Gastrocnemius medialis (tissue), 4 donors: Measurements from ENCODE around the gene WHRN. TPM values are rescaled to one million over a fixed set of nuclear protein-coding genes. Genes with fewer than 3 reads are reported as not detected.

ENCODE experiments used
- ATAC-seq, 2 donors: fragments of 150-250 bp; one replicate each; pipeline ENCODE4 v1.9.1; 2016
- DNase-seq, 2 donors: peaks; one replicate each; pipeline ENCODE4 v3.0.0-alpha.2; 2019
- H3K27ac ChIP-seq, 4 donors: fragments of 200-600 bp; sonication (generic); 1 replicate in 1 of 4; 2 replicates in 3 of 4; pipeline ENCODE4 v1.5.1; 2016 to 2018; ENCODE audit warnings: mild to moderate bottlenecking in 2 of 4, moderate library complexity in 1 of 4
- H3K27me3 ChIP-seq, 3 donors: fragments of 200-600 bp; sonication (generic) in 2 of 3; 1 replicate in 1 of 3; 2 replicates in 2 of 3; pipeline versions ENCODE4 v1.5.1 to v1.6.0; 2016 to 2019; ENCODE audit warnings: mild to moderate bottlenecking in 1 of 3, moderate library complexity in 1 of 3
- H3K36me3 ChIP-seq, 2 donors: fragments of 200-600 bp; sonication (generic) in 1 of 2; one replicate each; pipeline ENCODE4 v1.5.1; 2017 to 2018
- H3K4me1 ChIP-seq, 2 donors: fragments of 200-600 bp; sonication (generic) in 1 of 2; one replicate each; pipeline ENCODE4 v1.5.1; 2016 to 2017; ENCODE audit warnings: mild to moderate bottlenecking in 2 of 2
- H3K4me3 ChIP-seq, 4 donors: fragments of 200-600 bp; sonication (generic) in 3 of 4; 1 replicate in 1 of 4; 2 replicates in 3 of 4; pipeline ENCODE4 v1.5.1; 2016 to 2019; ENCODE audit warnings: mild to moderate bottlenecking in 2 of 4
- H3K9me3 ChIP-seq, 3 donors: fragments of 200-600 bp; sonication (generic) in 2 of 3; 1 replicate in 1 of 3; 2 replicates in 2 of 3; pipeline ENCODE4 v1.5.1; 2016 to 2019
- CTCF ChIP-seq, 5 experiments: fragments of 450-650 bp in 3 of 5; fragments of 200-600 bp in 2 of 5; sonication (generic) in 2 of 5; IDR thresholded peaks in 4 of 5; conservative IDR thresholded peaks in 1 of 5; 1 replicate in 4 of 5; 2 replicates in 1 of 5; pipeline ENCODE4 v1.5.1; 2016 to 2019; ENCODE audit warnings: antibody characterized with exemption in 5 of 5, mild to moderate bottlenecking in 3 of 5, moderate library complexity in 3 of 5
- POLR2A ChIP-seq, 2 donors: fragments of 450-650 bp; IDR thresholded peaks; one replicate each; pipeline ENCODE4 v1.6.1; 2017; ENCODE audit warnings: antibody characterized with exemption in 2 of 2, mild to moderate bottlenecking in 2 of 2, moderate library complexity in 2 of 2
- in situ Hi-C, 4 donors: fragments of 200-750 bp; cut with MboI; loops; one replicate each; pipeline versions ENCODE4 v1.15.0 to v1.8.0; 2017; ENCODE audit warnings: low sequenced_read_pairs in 4 of 4
- intact Hi-C: fragments of 100-400 bp; cut with DNase I; formaldehyde crosslinking; loops from one replicate; pipeline ENCODE4 v1.15.1; 2023; ENCODE audit warnings: low total_unique reads
- total RNA-seq, 4 donors: library from RNA; depleted of rRNA; stranded (reverse); fragments of >200 nt; gene quantifications; one replicate each; pipeline versions ENCODE4 v1.1.0 to v1.2.3, GENCODE V29; 2016

Gene WHRN
- total RNA-seq, 4 donors from 2014 or later: 0.16 to 0.18 TPM; not detected in 2

- DNase-seq: no peak
- ATAC-seq: no peak
- intact Hi-C loops (no loop called here), in situ Hi-C loops (no loop called here)
- no peak overlapping the region for H3K4me3 ChIP-seq
- H3K27me3 ChIP-seq: no peaks in the 10 kb centered on the region
- no peaks in the 10 kb centered on the region for H3K9me3 ChIP-seq
- no peak for TF ChIP-seq POLR2A (IDR thresholded peaks at IDR 0.05)
- no peak for TF ChIP-seq CTCF (IDR thresholded peaks at IDR 0.05 in 4 of 5, conservative IDR thresholded peaks at IDR 0.05 in 1 of 5)
- H3K27ac ChIP-seq: peak overlapping the region in 1 of 4 donors; percentile 27
- no peaks in the 10 kb centered on the region for H3K36me3 ChIP-seq
- H3K4me1 ChIP-seq: peaks cover 0 to 7% of the 10 kb centered on the region in 2 donors
These were observed 109.5 kb downstream of the WHRN start for GRCh38 chr9:114395768-114396167.

- Histone ChIP-seq H3K4me3 (no peak overlapping the region), H3K27me3 (no peaks in the 10 kb centered on the region), H3K36me3 (no peaks in the 10 kb centered on the region), H3K4me1 (peaks cover 0 to 7% of the 10 kb centered on the region in 2 donors), H3K27ac (peak overlapping the region in 1 of 4 donors; percentile 27), H3K9me3 (no peaks in the 10 kb centered on the region)
- in situ Hi-C loops: no loop called here
- intact Hi-C loops: no loop called here
- DNase-seq (no peak), ATAC-seq (no peak)
- TF ChIP-seq CTCF (IDR thresholded peaks at IDR 0.05 in 4 of 5, conservative IDR thresholded peaks at IDR 0.05 in 1 of 5) (no peak), POLR2A (IDR thresholded peaks at IDR 0.05) (no peak)
These were observed 110.0 kb downstream of the WHRN start for GRCh38 chr9:114395334-114395617.

- peaks cover 0 to 7% of the 10 kb centered on the region in 2 donors for H3K4me1 ChIP-seq
- no peaks in the 10 kb centered on the region for H3K27me3 ChIP-seq
- no peaks in the 10 kb centered on the region for H3K36me3 ChIP-seq
- intact Hi-C loops: no loop called here
- DNase-seq (no peak), ATAC-seq (no peak)
- TF ChIP-seq CTCF (IDR thresholded peaks at IDR 0.05 in 4 of 5, conservative IDR thresholded peaks at IDR 0.05 in 1 of 5) (no peak), POLR2A (IDR thresholded peaks at IDR 0.05) (no peak)
- H3K9me3 ChIP-seq: no peaks in the 10 kb centered on the region
- peak overlapping the region in 3 of 4 donors; percentile 18 to 35 (median 27) for H3K27ac ChIP-seq
- no peak overlapping the region for H3K4me3 ChIP-seq
- in situ Hi-C loops: no loop called here
These were observed 110.5 kb downstream of the WHRN start for GRCh38 chr9:114394523-114395333.

GRCh38 chr9:114392749-114393112 lies 112.5 kb downstream of the WHRN start:
- Histone ChIP-seq H3K4me3 (no peak overlapping the region), H3K9me3 (no peaks in the 10 kb centered on the region), H3K27me3 (no peaks in the 10 kb centered on the region), H3K27ac (peak overlapping the region in 2 of 4 donors; percentile 35 to 54), H3K4me1 (peaks cover 10 to 11% of the 10 kb centered on the region in 2 donors), H3K36me3 (no peaks in the 10 kb centered on the region)
- DNase-seq: no peak
- TF ChIP-seq POLR2A (IDR thresholded peaks at IDR 0.05): no peak
- TF ChIP-seq CTCF (IDR thresholded peaks at IDR 0.05 in 4 of 5, conservative IDR thresholded peaks at IDR 0.05 in 1 of 5): no peak
- intact Hi-C loops (no loop called here), in situ Hi-C loops (no loop called here)
- ATAC-seq: no peak
